H9 (cell line): Measurements from ENCODE around the gene PALD1. TPM values are rescaled to one million over a fixed set of nuclear protein-coding genes. Genes with fewer than 3 reads are reported as not detected.
A peak's percentile ranks its signal among the peaks of the same experiment; 100 is the strongest.

Experiments
- DNase-seq: peaks from one replicate; pipeline ENCODE4 v3.0.0-alpha.2; 2017
- H2AFZ ChIP-seq: one replicate; pipeline ENCODE4 v1.6.1; 2013; ENCODE audit warnings: mild to moderate bottlenecking, low read length, control low read depth, moderate library complexity
- H2AK5ac ChIP-seq: 2 replicates; pipeline ENCODE4 v1.6.1; 2013; ENCODE audit warnings: low read length, control low read depth, mixed read lengths; ENCODE audit not compliant: insufficient read length
- H2BK120ac ChIP-seq: one replicate; pipeline ENCODE4 v1.6.1; 2013; ENCODE audit warnings: low read depth, mild to moderate bottlenecking, low read length, control low read depth, inconsistent platforms; ENCODE audit not compliant: poor library complexity, severe bottlenecking
- H2BK12ac ChIP-seq: 2 replicates; pipeline ENCODE4 v1.6.1; 2013; ENCODE audit warnings: low read length, control low read depth, mixed read lengths, low read depth; ENCODE audit not compliant: insufficient read length
- H2BK15ac ChIP-seq: 2 replicates; pipeline ENCODE4 v1.6.1; 2013; ENCODE audit warnings: low read depth, low read length, control low read depth
- H2BK20ac ChIP-seq: one replicate; pipeline ENCODE4 v1.6.1; 2013; ENCODE audit warnings: low read depth, mild to moderate bottlenecking, low read length, control low read depth, inconsistent platforms; ENCODE audit not compliant: poor library complexity, severe bottlenecking
- H2BK5ac ChIP-seq: 2 replicates; pipeline ENCODE4 v1.6.1; 2013; ENCODE audit warnings: low read length, control low read depth, mixed read lengths; ENCODE audit not compliant: insufficient read length
- H3K14ac ChIP-seq: 2 replicates; pipeline ENCODE4 v1.6.1; 2013; ENCODE audit warnings: low read length, control low read depth; ENCODE audit not compliant: insufficient read depth
- H3K18ac ChIP-seq: 2 replicates; pipeline ENCODE4 v1.6.1; 2013; ENCODE audit warnings: low read depth, mild to moderate bottlenecking, mixed read lengths, low read length, control low read depth; ENCODE audit not compliant: insufficient read length
- H3K23ac ChIP-seq: 2 replicates; pipeline ENCODE4 v1.6.1; 2013; ENCODE audit warnings: low read length, control low read depth, mixed read lengths, low read depth; ENCODE audit not compliant: insufficient read length
- H3K23me2 ChIP-seq: 2 replicates; pipeline ENCODE4 v1.6.1; 2013; ENCODE audit warnings: low read depth, mild to moderate bottlenecking, mixed read lengths, low read length, control low read depth; ENCODE audit not compliant: insufficient read length, poor library complexity, severe bottlenecking
- H3K27ac ChIP-seq: 2 replicates; pipeline ENCODE4 v1.5.1; 2013; ENCODE audit warnings: low read length, control low read depth, mixed read lengths, low read depth; ENCODE audit not compliant: insufficient read length
- H3K27me3 ChIP-seq: 2 replicates; pipeline ENCODE4 v1.6.1; 2013; ENCODE audit warnings: low read length, control low read depth, inconsistent platforms; ENCODE audit not compliant: insufficient read depth
- H3K4ac ChIP-seq: 2 replicates; pipeline ENCODE4 v1.6.1; 2013; ENCODE audit warnings: low read depth, mild to moderate bottlenecking, control low read depth, inconsistent platforms, low read length, moderate library complexity
- H3K4me1 ChIP-seq: 2 replicates; pipeline ENCODE4 v1.6.1; 2013; ENCODE audit warnings: low read length, control low read depth, inconsistent platforms; ENCODE audit not compliant: insufficient read depth
- H3K4me2 ChIP-seq: 2 replicates; pipeline ENCODE4 v1.6.1; 2013; ENCODE audit warnings: low read length, control low read depth, mixed read lengths; ENCODE audit not compliant: insufficient read length, insufficient read depth
- H3K56ac ChIP-seq: 2 replicates; pipeline ENCODE4 v1.6.1; 2013; ENCODE audit warnings: low read depth, mild to moderate bottlenecking, mixed read lengths, low read length, control low read depth; ENCODE audit not compliant: insufficient read length
- H3K79me1 ChIP-seq: 2 replicates; pipeline ENCODE4 v1.6.1; 2013; ENCODE audit warnings: low read depth, mild to moderate bottlenecking, moderate library complexity, low read length, control low read depth, inconsistent platforms; ENCODE audit not compliant: insufficient read depth, poor library complexity, severe bottlenecking
- H3K79me2 ChIP-seq: 2 replicates; pipeline ENCODE4 v1.6.1; 2013; ENCODE audit warnings: low read length, control low read depth, inconsistent platforms; ENCODE audit not compliant: insufficient read depth
- H3K9ac ChIP-seq: 2 replicates; pipeline ENCODE4 v1.6.1; 2013; ENCODE audit warnings: low read length, control low read depth, mixed read lengths; ENCODE audit not compliant: insufficient read length; ENCODE audit errors: extremely low read depth
- H3K9me3 ChIP-seq: one replicate; pipeline ENCODE4 v1.6.1; 2013; ENCODE audit warnings: low read depth, low read length, inconsistent platforms; ENCODE audit not compliant: control insufficient read depth
- H3T11ph ChIP-seq: one replicate; pipeline ENCODE4 v1.6.1; 2013; ENCODE audit warnings: mild to moderate bottlenecking, low read length, control low read depth, inconsistent platforms
- H4K20me1 ChIP-seq: one replicate; pipeline ENCODE4 v1.6.1; 2013; ENCODE audit not compliant: control insufficient read depth, insufficient read length, insufficient read depth
- H4K5ac ChIP-seq: 2 replicates; pipeline ENCODE4 v1.6.1; 2013; ENCODE audit warnings: low read depth, mild to moderate bottlenecking, mixed read lengths, low read length, control low read depth; ENCODE audit not compliant: insufficient read length
- H4K8ac ChIP-seq: replicated peaks from 2 replicates; pipeline ENCODE4 v1.6.1; 2013; ENCODE audit warnings: low read length, control low read depth, mixed read lengths, low read depth; ENCODE audit not compliant: insufficient read length
- H4K91ac ChIP-seq: 2 replicates; pipeline ENCODE4 v1.6.1; 2013; ENCODE audit warnings: low read depth, mild to moderate bottlenecking, moderate library complexity, mixed read lengths, low read length, control low read depth; ENCODE audit not compliant: insufficient read length
- H3K27ac Mint-ChIP-seq, 3 experiments: 2 replicates in 2 of 3; 3 replicates in 1 of 3; pipeline ENCODE4 v1.8.0; 2020 to 2021; ENCODE audit warnings: mixed read lengths in 3 of 3, mild to moderate bottlenecking in 1 of 3, moderate library complexity in 1 of 3
- H3K27me3 Mint-ChIP-seq: 2 replicates; pipeline ENCODE4 v1.8.0; 2021; ENCODE audit warnings: low read depth, mild to moderate bottlenecking, moderate library complexity, mixed read lengths
- H3K36me3 Mint-ChIP-seq, 3 experiments: 2 replicates in 2 of 3; 3 replicates in 1 of 3; pipeline ENCODE4 v1.8.0; 2020 to 2021; ENCODE audit warnings: low read depth in 3 of 3, mixed read lengths in 3 of 3; ENCODE audit not compliant: insufficient read depth in 1 of 3
- H3K4me1 Mint-ChIP-seq, 2 experiments: 2 replicates each; pipeline ENCODE4 v1.8.0; 2020; ENCODE audit warnings: mixed read lengths in 2 of 2
- H3K4me3 Mint-ChIP-seq, 2 experiments: 2 replicates in 1 of 2; 3 replicates in 1 of 2; pipeline ENCODE4 v1.8.0; 2020 to 2021; ENCODE audit warnings: mild to moderate bottlenecking in 2 of 2, mixed read lengths in 2 of 2, moderate library complexity in 1 of 2
- H3K9me3 Mint-ChIP-seq, 2 experiments: 2 replicates in 1 of 2; 3 replicates in 1 of 2; pipeline ENCODE4 v1.8.0; 2020; ENCODE audit warnings: mild to moderate bottlenecking in 2 of 2, mixed read lengths in 2 of 2, moderate library complexity in 1 of 2
- CTCF ChIP-seq: fragments of 200-600 bp; sonication (generic); conservative IDR thresholded peaks from 3 replicates; pipeline ENCODE4 v1.8.0; 2021; ENCODE audit warnings: antibody characterized with exemption, mild to moderate bottlenecking
- WGBS: extraction: QIAGEN DNeasy Blood & Tissue Kit; methylation state at CpG from one replicate; pipeline ENCODE4 v1.1.7; 2013; ENCODE audit warnings: missing lambda C conversion rate, low lambda C conversion rate, mixed read lengths; ENCODE audit not compliant: insufficient read length; ENCODE audit errors: extremely low coverage; 5-methylcytosine and 5-hydroxymethylcytosine counted together
- total RNA-seq: library from RNA; stranded (reverse); gene quantifications from 2 replicates; pipeline ENCODE4 v1.2.1, GENCODE V29; 2021

PALD1 gene
- total RNA-seq, 1 experiment from 2014 or later, result 21.1 TPM

GRCh38 chr10:70558871-70559810 is 80.6 kb downstream of the PALD1 start:
- Histone ChIP-seq H3K4me2 (no peak overlapping the region), H3K27me3 (no peaks in the 10 kb centered on the region), H3T11ph (no peak overlapping the region), H3K4ac (no peak overlapping the region), H2AK5ac (no peak overlapping the region), H3K56ac (no peak overlapping the region), H3K4me1 (no peaks in the 10 kb centered on the region), H2BK120ac (no peak overlapping the region), H3K9me3 (no peaks in the 10 kb centered on the region), H2BK12ac (no peak overlapping the region), H3K23me2 (no peaks in the 10 kb centered on the region), H4K91ac (no peak overlapping the region), H3K27ac (no peak overlapping the region), H3K18ac (no peak overlapping the region), H3K79me2 (no peaks in the 10 kb centered on the region), H2AFZ (no peak overlapping the region), H3K14ac (no peak overlapping the region; the same call in 1 of the 2 replicates), H4K5ac (no peak overlapping the region), H2BK5ac (no peak overlapping the region), H2BK15ac (no peak overlapping the region), H4K8ac (no peak overlapping the region), H4K20me1 (no peaks in the 10 kb centered on the region), H3K23ac (no peak overlapping the region), H3K79me1 (no peaks in the 10 kb centered on the region), H3K9ac (no peak overlapping the region), H2BK20ac (no peak overlapping the region)
- H3K4me1 Mint-ChIP-seq, result peaks cover 19 to 29% of the 10 kb centered on the region in 2 experiments
- no peaks in the 10 kb centered on the region for H3K27me3 Mint-ChIP-seq
- H3K27ac Mint-ChIP-seq, result peak overlapping the region; percentile 54 to 80 (median 72)
- peak; percentile 80 for DNase-seq
- H3K36me3 Mint-ChIP-seq, result peaks cover 0 to 9% (median 2%) of the 10 kb centered on the region in 3 experiments; a peak in 5 of 7 replicates
- H3K4me3 Mint-ChIP-seq, result no peak overlapping the region
- no peaks in the 10 kb centered on the region; a peak in 1 of 5 replicates for H3K9me3 Mint-ChIP-seq
- no CpG with 5 or more reads among the region's 20 CpGs for WGBS
- TF ChIP-seq CTCF, result peak; percentile 71
